Fibroblast of lung (primary cell): ENCODE data around the gene OR5B2. TPM values are rescaled to one million over a fixed set of nuclear protein-coding genes. Genes with fewer than 3 reads are reported as not detected.
A peak's percentile ranks its signal among the peaks of the same experiment; 100 is the strongest.

Experiments used
- DNase-seq, 2 donors: peaks; one replicate each; pipeline versions ENCODE4 v3.0.0 to v3.0.0-alpha.2; 2010; ENCODE audit warnings: low read depth in 2 of 2
- H2AFZ ChIP-seq: 2 replicates; pipeline ENCODE4 v1.5.1; 2012; ENCODE audit warnings: low read length, control low read depth, inconsistent platforms
- H3K27ac ChIP-seq: 2 replicates; pipeline ENCODE4 v1.5.1; 2011; ENCODE audit warnings: low read length, control low read depth; ENCODE audit not compliant: insufficient read depth
- H3K27me3 ChIP-seq: 2 replicates; pipeline ENCODE4 v1.5.1; 2011; ENCODE audit warnings: mild to moderate bottlenecking, low read length; ENCODE audit not compliant: control insufficient read depth, insufficient read depth
- H3K36me3 ChIP-seq: 2 replicates; pipeline ENCODE4 v1.5.1; 2011; ENCODE audit warnings: low read length; ENCODE audit not compliant: control insufficient read depth, insufficient read depth
- H3K4me1 ChIP-seq: 2 replicates; pipeline ENCODE4 v1.5.1; 2011; ENCODE audit warnings: low read length; ENCODE audit not compliant: control insufficient read depth, insufficient read depth; ENCODE audit errors: extremely low read depth
- H3K4me2 ChIP-seq: 2 replicates; pipeline ENCODE4 v1.5.1; 2011; ENCODE audit warnings: low read length, control low read depth; ENCODE audit not compliant: insufficient read depth; ENCODE audit errors: extremely low read depth
- H3K4me3 ChIP-seq, 4 experiments: fragments of 200-600 bp in 1 of 4; sonication (generic) in 1 of 4; replicated peaks in 1 of 4; 2 replicates each; pipeline ENCODE4 v1.5.1; 2011 to 2016; ENCODE audit warnings: low read length in 4 of 4, low read depth in 3 of 4, mild to moderate bottlenecking in 3 of 4, control low read depth in 2 of 4, inconsistent platforms in 1 of 4, mixed read lengths in 1 of 4; ENCODE audit not compliant: insufficient read depth in 1 of 4; ENCODE audit errors: control extremely low read depth in 1 of 4
- H3K79me2 ChIP-seq: 2 replicates; pipeline ENCODE4 v1.5.1; 2012; ENCODE audit warnings: mild to moderate bottlenecking, low read length, inconsistent platforms; ENCODE audit not compliant: control insufficient read depth, insufficient read depth
- H3K9ac ChIP-seq: 2 replicates; pipeline ENCODE4 v1.5.1; 2011; ENCODE audit warnings: mild to moderate bottlenecking, low read length, control low read depth; ENCODE audit not compliant: insufficient read depth
- H3K9me3 ChIP-seq: 2 replicates; pipeline ENCODE4 v1.5.1; 2012; ENCODE audit warnings: low read depth, low read length; ENCODE audit not compliant: control insufficient read depth, insufficient read depth
- H4K20me1 ChIP-seq: 2 replicates; pipeline ENCODE4 v1.5.1; 2011; ENCODE audit warnings: low read length; ENCODE audit not compliant: control insufficient read depth, insufficient read depth; ENCODE audit errors: extremely low read depth
- EZH2 ChIP-seq: IDR thresholded peaks from 2 replicates; pipeline ENCODE4 v1.5.1; 2012; ENCODE audit warnings: low read length, control low read depth, mild to moderate bottlenecking; ENCODE audit errors: missing control alignments
- polyA plus RNA-seq, 2 donors: library from polyadenylated mRNA; depleted of rRNA in 1 of 2; stranded (reverse) in 1 of 2; unstranded in 1 of 2; fragments of >200 nt; gene quantifications; 2 replicates each; pipeline ENCODE4 v1.2.1, GENCODE V29; 2011 to 2012; ENCODE audit warnings: missing spikeins in 1 of 2
- total RNA-seq: library from RNA; depleted of rRNA; stranded (reverse); fragments of >200 nt; gene quantifications from 2 replicates; pipeline ENCODE4 v1.2.1, GENCODE V29; 2014
- TF ChIP-seq, protein P1 (sequence below), 2 donors: IDR thresholded peaks in 1 of 2; conservative IDR thresholded peaks in 1 of 2; 1 replicate in 1 of 2; 2 replicates in 1 of 2; pipeline ENCODE4 v1.5.1; 2011 to 2012; ENCODE audit warnings: low read length in 2 of 2, control low read depth in 1 of 2, inconsistent platforms in 1 of 2, low read depth in 1 of 2, mild to moderate bottlenecking in 1 of 2

Gene OR5B2
- total and polyA plus RNA-seq, 2 donors (not counting 1 experiment from before 2014, with no cell fraction given), result not detected

DNA sequence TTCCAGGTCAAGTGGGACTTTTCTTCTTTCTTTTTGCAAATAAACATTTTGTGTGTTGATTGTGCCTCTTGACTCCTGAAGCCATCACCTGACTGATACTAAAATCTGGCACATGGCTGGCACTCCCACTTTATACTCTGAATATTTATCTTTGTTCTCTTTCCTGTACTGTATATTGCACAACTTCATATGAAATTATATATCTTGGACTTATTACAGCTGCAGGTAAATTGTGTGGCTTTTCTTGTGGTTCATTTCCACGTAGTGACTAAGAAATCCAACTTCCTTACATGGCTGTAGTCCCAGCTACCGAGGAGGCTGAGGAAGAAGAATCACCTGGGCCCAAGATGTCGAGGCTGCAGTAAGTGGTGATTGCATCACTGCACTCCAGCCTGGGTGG is 37.8 kb upstream of the OR5B2 start:
- TF ChIP-seq EZH2, result no peak
- TF ChIP-seq, protein P1, sequence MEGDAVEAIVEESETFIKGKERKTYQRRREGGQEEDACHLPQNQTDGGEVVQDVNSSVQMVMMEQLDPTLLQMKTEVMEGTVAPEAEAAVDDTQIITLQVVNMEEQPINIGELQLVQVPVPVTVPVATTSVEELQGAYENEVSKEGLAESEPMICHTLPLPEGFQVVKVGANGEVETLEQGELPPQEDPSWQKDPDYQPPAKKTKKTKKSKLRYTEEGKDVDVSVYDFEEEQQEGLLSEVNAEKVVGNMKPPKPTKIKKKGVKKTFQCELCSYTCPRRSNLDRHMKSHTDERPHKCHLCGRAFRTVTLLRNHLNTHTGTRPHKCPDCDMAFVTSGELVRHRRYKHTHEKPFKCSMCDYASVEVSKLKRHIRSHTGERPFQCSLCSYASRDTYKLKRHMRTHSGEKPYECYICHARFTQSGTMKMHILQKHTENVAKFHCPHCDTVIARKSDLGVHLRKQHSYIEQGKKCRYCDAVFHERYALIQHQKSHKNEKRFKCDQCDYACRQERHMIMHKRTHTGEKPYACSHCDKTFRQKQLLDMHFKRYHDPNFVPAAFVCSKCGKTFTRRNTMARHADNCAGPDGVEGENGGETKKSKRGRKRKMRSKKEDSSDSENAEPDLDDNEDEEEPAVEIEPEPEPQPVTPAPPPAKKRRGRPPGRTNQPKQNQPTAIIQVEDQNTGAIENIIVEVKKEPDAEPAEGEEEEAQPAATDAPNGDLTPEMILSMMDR (conservative IDR thresholded peaks at IDR 0.05 in 1 of 2, IDR thresholded peaks at IDR 0.05 in 1 of 2; ENCODE audit: low read depth in 1 of 2, low read length in 2 of 2), result no peak
- no peaks in the 10 kb centered on the region for H4K20me1 ChIP-seq
- no peaks in the 10 kb centered on the region for H3K27me3 ChIP-seq
- no peak overlapping the region for H3K27ac ChIP-seq
- no peaks in the 10 kb centered on the region for H3K4me1 ChIP-seq
- H2AFZ ChIP-seq, result no peak overlapping the region
- no peaks in the 10 kb centered on the region for H3K9me3 ChIP-seq
- no peaks in the 10 kb centered on the region for H3K36me3 ChIP-seq
- H3K4me3 ChIP-seq, result no peak overlapping the region
- no peak overlapping the region for H3K4me2 ChIP-seq
- H3K79me2 ChIP-seq, result no peaks in the 10 kb centered on the region
- no peak for DNase-seq
- H3K9ac ChIP-seq, result no peak overlapping the region

GRCh38 chr11:58451585-58451984 is 23.7 kb upstream of the OR5B2 start:
- H2AFZ ChIP-seq, result no peak overlapping the region
- TF ChIP-seq, protein P1 (conservative IDR thresholded peaks at IDR 0.05 in 1 of 2, IDR thresholded peaks at IDR 0.05 in 1 of 2; ENCODE audit: low read depth in 1 of 2, low read length in 2 of 2), result no peak
- TF ChIP-seq EZH2, result no peak
- no peak overlapping the region for H3K4me2 ChIP-seq
- no peak overlapping the region for H3K4me3 ChIP-seq
- H3K4me1 ChIP-seq, result no peaks in the 10 kb centered on the region
- no peaks in the 10 kb centered on the region for H3K79me2 ChIP-seq
- no peaks in the 10 kb centered on the region for H3K27me3 ChIP-seq
- H3K9ac ChIP-seq, result no peak overlapping the region
- no peaks in the 10 kb centered on the region for H3K9me3 ChIP-seq
- peak in 1 of 2 donors; percentile 3 for DNase-seq
- no peaks in the 10 kb centered on the region for H3K36me3 ChIP-seq
- H4K20me1 ChIP-seq, result no peaks in the 10 kb centered on the region
- H3K27ac ChIP-seq, result no peak overlapping the region

DNA sequence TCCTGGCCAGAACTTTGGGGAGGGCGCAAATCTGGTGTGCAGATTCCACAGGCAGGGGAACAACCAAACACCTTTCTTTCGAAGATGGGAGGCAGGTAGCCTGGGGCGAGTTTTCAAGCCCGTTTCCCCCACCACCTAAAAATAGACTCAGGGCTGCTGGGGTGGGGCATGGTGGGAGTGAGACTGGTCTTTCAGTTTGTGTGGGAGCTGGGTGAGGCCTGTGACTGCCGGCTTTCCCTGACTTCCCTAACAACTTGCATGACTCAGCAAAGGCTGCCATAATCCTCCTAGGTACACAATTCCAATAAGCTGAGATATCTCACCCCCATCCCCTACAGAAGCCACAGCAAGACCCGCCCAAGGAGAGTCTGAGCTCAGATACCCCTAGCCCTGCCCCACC is 18.4 kb upstream of the OR5B2 start:
- Histone ChIP-seq H2AFZ (no peak overlapping the region), H3K4me3 (no peak overlapping the region), H3K9ac (no peak overlapping the region), H3K79me2 (no peaks in the 10 kb centered on the region), H3K36me3 (no peaks in the 10 kb centered on the region), H3K27me3 (no peaks in the 10 kb centered on the region), H3K4me1 (no peaks in the 10 kb centered on the region), H3K9me3 (no peaks in the 10 kb centered on the region), H3K27ac (no peak overlapping the region), H4K20me1 (no peaks in the 10 kb centered on the region), H3K4me2 (no peak overlapping the region)
- TF ChIP-seq, protein P1 (conservative IDR thresholded peaks at IDR 0.05 in 1 of 2, IDR thresholded peaks at IDR 0.05 in 1 of 2; ENCODE audit: low read depth in 1 of 2, low read length in 2 of 2), result no peak
- TF ChIP-seq EZH2, result no peak
- DNase-seq, result no peak
